GM23338 (cell line): ENCODE measurements around the gene CSTF2T. TPM values are rescaled to one million over a fixed set of nuclear protein-coding genes. Genes with fewer than 3 reads are reported as not detected.

Experiments
- ATAC-seq: fragments of 200-7000 bp; cut with Tn5 transposase; 3 replicates; pipeline ENCODE4 v1.9.1; 2020
- DNase-seq: peaks from one replicate; pipeline ENCODE4 v3.0.0-alpha.2; 2015; ENCODE audit warnings: low spot score
- H2AFZ ChIP-seq: fragments of 200-600 bp; sonication (generic); 2 replicates; pipeline ENCODE4 v1.8.0; 2016; ENCODE audit warnings: antibody characterized with exemption, mild to moderate bottlenecking, moderate library complexity
- H3F3A ChIP-seq: fragments of 200-600 bp; sonication (generic); replicated peaks from 2 replicates; pipeline ENCODE4 v1.8.0; 2017; ENCODE audit warnings: antibody characterized with exemption, mixed run types, low read depth
- H3K27ac ChIP-seq: fragments of 200-600 bp; sonication (generic); 2 replicates; pipeline ENCODE4 v1.6.1; 2016; ENCODE audit warnings: low read depth
- H3K27me3 ChIP-seq: fragments of 200-600 bp; sonication (generic); 2 replicates; pipeline ENCODE4 v1.8.0; 2016; ENCODE audit warnings: mild to moderate bottlenecking, mixed run types, moderate library complexity; ENCODE audit not compliant: insufficient read depth
- H3K36me3 ChIP-seq: fragments of 200-600 bp; sonication (generic); 2 replicates; pipeline ENCODE4 v1.8.0; 2016; ENCODE audit warnings: mild to moderate bottlenecking; ENCODE audit not compliant: insufficient read depth
- H3K4me1 ChIP-seq: fragments of 200-600 bp; sonication (generic); 2 replicates; pipeline ENCODE4 v1.8.0; 2016; ENCODE audit warnings: mild to moderate bottlenecking, moderate library complexity; ENCODE audit not compliant: insufficient read depth
- H3K4me2 ChIP-seq: fragments of 200-600 bp; sonication (generic); 2 replicates; pipeline ENCODE4 v1.7.1; 2017; ENCODE audit warnings: mixed run types
- H3K4me3 ChIP-seq: fragments of 200-600 bp; sonication (generic); 2 replicates; pipeline ENCODE4 v1.6.1; 2016; ENCODE audit warnings: mixed run types
- H3K79me2 ChIP-seq: fragments of 200-600 bp; sonication (generic); replicated peaks from 2 replicates; pipeline ENCODE4 v1.8.0; 2017; ENCODE audit warnings: mild to moderate bottlenecking; ENCODE audit not compliant: insufficient read depth
- H3K9me2 ChIP-seq: fragments of 200-600 bp; sonication (generic); 2 replicates; pipeline ENCODE4 v1.8.0; 2017; ENCODE audit not compliant: insufficient read depth
- H4K20me1 ChIP-seq: fragments of 200-600 bp; sonication (generic); replicated peaks from 2 replicates; pipeline ENCODE4 v1.8.0; 2017; ENCODE audit warnings: mild to moderate bottlenecking; ENCODE audit not compliant: insufficient read depth
- H3K27ac Mint-ChIP-seq: 2 replicates; pipeline ENCODE4 v1.8.0; 2020; ENCODE audit warnings: inconsistent platforms, mild to moderate bottlenecking, moderate library complexity, mixed read lengths
- H3K27me3 Mint-ChIP-seq: 3 replicates; pipeline ENCODE4 v1.8.0; 2022; ENCODE audit warnings: low read depth, mild to moderate bottlenecking, moderate library complexity, mixed read lengths, inconsistent platforms; ENCODE audit not compliant: insufficient read depth, poor library complexity
- H3K36me3 Mint-ChIP-seq: 3 replicates; pipeline ENCODE4 v1.8.0; 2021; ENCODE audit warnings: low read depth, mild to moderate bottlenecking, inconsistent platforms, moderate library complexity, mixed read lengths
- H3K4me1 Mint-ChIP-seq: 3 replicates; pipeline ENCODE4 v1.8.0; 2020; ENCODE audit warnings: mild to moderate bottlenecking, inconsistent platforms, mixed read lengths
- H3K4me3 Mint-ChIP-seq: 3 replicates; pipeline ENCODE4 v1.8.0; 2021; ENCODE audit warnings: moderate library complexity, mild to moderate bottlenecking, inconsistent platforms, mixed read lengths
- H3K9me3 Mint-ChIP-seq: 3 replicates; pipeline ENCODE4 v1.8.0; 2020; ENCODE audit warnings: moderate library complexity, mild to moderate bottlenecking, inconsistent platforms, mixed read lengths
- JUNB ChIP-seq: IDR thresholded peaks from one replicate; pipeline ENCODE4 v1.6.1; 2016; ENCODE audit warnings: antibody characterized with exemption; ENCODE audit not compliant: unreplicated experiment
- NANOG ChIP-seq: IDR thresholded peaks from 2 replicates; pipeline ENCODE4 v1.6.1; 2016; ENCODE audit warnings: antibody characterized with exemption, borderline replicate concordance
- POLR2AphosphoS5 ChIP-seq: IDR thresholded peaks from 2 replicates; pipeline ENCODE4 v1.6.1; 2016; ENCODE audit warnings: antibody characterized with exemption, low read depth
- STAT1 ChIP-seq: IDR thresholded peaks from one replicate; pipeline ENCODE4 v1.6.1; 2016; ENCODE audit warnings: antibody characterized with exemption; ENCODE audit not compliant: unreplicated experiment
- polyA plus RNA-seq: library from polyadenylated mRNA; unstranded; fragments of >200 nt; fragmentation: Nextera tagmentation; extraction: Ambion mirVana; gene quantifications from 2 replicates; pipeline ENCODE4 v1.2.1, GENCODE V29; 2016
- total RNA-seq: library from RNA; depleted of rRNA; stranded (reverse); fragments of >200 nt; shearing (Covaris generic); gene quantifications from 2 replicates; pipeline ENCODE4 v1.2.3, GENCODE V29; 2014
- TF ChIP-seq, protein P1 (sequence below): IDR thresholded peaks from one replicate; pipeline ENCODE4 v1.6.1; 2018; ENCODE audit warnings: antibody characterized with exemption; ENCODE audit not compliant: unreplicated experiment
- TF ChIP-seq, protein P2 (sequence below): fragments of 250-450 bp; sonication (Bioruptor Pico); IDR thresholded peaks from 2 replicates; pipeline ENCODE4 v1.5.0; 2020; ENCODE audit warnings: mild to moderate bottlenecking, moderate library complexity

Gene CSTF2T
- total and polyA plus RNA-seq, 2 experiments from 2014 or later, result 9.8 to 31.9 TPM

DNA sequence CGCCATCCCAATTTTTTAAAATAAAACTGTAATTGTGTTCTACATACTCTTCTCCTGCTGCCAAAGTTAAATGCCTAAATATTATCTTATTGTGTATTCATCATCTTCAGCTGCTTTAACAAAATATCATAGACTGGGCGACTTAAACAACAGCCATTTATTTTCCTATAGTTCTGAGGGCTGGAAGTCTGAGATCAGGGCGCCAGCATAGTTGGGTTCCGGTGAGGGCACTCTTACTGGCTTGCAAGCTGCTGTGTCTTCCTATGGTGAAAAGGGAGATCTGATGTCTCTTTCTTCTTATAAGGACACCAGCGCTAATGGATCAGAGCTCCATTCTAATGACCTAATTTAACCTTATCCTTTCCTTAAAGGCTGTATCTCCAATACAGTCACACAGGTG, 30.4 kb downstream of the CSTF2T start (continued):
- TF ChIP-seq, protein P1, sequence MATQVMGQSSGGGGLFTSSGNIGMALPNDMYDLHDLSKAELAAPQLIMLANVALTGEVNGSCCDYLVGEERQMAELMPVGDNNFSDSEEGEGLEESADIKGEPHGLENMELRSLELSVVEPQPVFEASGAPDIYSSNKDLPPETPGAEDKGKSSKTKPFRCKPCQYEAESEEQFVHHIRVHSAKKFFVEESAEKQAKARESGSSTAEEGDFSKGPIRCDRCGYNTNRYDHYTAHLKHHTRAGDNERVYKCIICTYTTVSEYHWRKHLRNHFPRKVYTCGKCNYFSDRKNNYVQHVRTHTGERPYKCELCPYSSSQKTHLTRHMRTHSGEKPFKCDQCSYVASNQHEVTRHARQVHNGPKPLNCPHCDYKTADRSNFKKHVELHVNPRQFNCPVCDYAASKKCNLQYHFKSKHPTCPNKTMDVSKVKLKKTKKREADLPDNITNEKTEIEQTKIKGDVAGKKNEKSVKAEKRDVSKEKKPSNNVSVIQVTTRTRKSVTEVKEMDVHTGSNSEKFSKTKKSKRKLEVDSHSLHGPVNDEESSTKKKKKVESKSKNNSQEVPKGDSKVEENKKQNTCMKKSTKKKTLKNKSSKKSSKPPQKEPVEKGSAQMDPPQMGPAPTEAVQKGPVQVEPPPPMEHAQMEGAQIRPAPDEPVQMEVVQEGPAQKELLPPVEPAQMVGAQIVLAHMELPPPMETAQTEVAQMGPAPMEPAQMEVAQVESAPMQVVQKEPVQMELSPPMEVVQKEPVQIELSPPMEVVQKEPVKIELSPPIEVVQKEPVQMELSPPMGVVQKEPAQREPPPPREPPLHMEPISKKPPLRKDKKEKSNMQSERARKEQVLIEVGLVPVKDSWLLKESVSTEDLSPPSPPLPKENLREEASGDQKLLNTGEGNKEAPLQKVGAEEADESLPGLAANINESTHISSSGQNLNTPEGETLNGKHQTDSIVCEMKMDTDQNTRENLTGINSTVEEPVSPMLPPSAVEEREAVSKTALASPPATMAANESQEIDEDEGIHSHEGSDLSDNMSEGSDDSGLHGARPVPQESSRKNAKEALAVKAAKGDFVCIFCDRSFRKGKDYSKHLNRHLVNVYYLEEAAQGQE, result no peak
- no peak for TF ChIP-seq JUNB
- TF ChIP-seq STAT1, result no peak
- TF ChIP-seq, protein P2, sequence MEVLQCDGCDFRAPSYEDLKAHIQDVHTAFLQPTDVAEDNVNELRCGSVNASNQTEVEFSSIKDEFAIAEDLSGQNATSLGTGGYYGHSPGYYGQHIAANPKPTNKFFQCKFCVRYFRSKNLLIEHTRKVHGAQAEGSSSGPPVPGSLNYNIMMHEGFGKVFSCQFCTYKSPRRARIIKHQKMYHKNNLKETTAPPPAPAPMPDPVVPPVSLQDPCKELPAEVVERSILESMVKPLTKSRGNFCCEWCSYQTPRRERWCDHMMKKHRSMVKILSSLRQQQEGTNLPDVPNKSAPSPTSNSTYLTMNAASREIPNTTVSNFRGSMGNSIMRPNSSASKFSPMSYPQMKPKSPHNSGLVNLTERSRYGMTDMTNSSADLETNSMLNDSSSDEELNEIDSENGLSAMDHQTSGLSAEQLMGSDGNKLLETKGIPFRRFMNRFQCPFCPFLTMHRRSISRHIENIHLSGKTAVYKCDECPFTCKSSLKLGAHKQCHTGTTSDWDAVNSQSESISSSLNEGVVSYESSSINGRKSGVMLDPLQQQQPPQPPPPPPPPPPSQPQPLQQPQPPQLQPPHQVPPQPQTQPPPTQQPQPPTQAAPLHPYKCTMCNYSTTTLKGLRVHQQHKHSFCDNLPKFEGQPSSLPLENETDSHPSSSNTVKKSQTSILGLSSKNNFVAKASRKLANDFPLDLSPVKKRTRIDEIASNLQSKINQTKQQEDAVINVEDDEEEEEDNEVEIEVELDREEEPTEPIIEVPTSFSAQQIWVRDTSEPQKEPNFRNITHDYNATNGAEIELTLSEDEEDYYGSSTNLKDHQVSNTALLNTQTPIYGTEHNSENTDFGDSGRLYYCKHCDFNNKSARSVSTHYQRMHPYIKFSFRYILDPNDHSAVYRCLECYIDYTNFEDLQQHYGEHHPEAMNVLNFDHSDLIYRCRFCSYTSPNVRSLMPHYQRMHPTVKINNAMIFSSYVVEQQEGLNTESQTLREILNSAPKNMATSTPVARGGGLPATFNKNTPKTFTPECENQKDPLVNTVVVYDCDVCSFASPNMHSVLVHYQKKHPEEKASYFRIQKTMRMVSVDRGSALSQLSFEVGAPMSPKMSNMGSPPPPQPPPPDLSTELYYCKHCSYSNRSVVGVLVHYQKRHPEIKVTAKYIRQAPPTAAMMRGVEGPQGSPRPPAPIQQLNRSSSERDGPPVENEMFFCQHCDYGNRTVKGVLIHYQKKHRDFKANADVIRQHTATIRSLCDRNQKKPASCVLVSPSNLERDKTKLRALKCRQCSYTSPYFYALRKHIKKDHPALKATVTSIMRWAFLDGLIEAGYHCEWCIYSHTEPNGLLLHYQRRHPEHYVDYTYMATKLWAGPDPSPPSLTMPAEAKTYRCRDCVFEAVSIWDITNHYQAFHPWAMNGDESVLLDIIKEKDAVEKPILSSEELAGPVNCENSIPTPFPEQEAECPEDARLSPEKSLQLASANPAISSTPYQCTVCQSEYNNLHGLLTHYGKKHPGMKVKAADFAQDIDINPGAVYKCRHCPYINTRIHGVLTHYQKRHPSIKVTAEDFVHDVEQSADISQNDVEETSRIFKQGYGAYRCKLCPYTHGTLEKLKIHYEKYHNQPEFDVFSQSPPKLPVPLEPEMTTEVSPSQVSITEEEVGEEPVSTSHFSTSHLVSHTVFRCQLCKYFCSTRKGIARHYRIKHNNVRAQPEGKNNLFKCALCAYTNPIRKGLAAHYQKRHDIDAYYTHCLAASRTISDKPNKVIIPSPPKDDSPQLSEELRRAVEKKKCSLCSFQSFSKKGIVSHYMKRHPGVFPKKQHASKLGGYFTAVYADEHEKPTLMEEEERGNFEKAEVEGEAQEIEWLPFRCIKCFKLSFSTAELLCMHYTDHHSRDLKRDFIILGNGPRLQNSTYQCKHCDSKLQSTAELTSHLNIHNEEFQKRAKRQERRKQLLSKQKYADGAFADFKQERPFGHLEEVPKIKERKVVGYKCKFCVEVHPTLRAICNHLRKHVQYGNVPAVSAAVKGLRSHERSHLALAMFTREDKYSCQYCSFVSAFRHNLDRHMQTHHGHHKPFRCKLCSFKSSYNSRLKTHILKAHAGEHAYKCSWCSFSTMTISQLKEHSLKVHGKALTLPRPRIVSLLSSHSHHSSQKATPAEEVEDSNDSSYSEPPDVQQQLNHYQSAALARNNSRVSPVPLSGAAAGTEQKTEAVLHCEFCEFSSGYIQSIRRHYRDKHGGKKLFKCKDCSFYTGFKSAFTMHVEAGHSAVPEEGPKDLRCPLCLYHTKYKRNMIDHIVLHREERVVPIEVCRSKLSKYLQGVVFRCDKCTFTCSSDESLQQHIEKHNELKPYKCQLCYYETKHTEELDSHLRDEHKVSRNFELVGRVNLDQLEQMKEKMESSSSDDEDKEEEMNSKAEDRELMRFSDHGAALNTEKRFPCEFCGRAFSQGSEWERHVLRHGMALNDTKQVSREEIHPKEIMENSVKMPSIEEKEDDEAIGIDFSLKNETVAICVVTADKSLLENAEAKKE (CRISPR knock-in tag), result no peak

DNA sequence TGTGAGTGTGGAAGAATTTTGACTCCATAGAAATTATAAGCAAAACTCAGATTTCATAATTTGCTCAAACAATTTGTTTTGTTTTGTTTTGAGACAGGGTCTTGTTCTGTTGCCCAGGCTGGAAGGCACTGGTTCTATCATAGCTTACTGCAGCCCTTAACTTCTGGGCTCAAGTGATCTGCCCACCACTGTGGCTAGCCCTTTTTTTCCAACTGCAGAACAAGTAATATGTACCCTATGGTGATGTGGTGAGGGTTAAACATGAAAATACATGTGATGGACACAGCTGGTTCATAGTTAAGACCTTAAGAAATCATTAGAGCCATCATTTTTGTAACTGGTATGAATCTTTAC, 31.1 kb downstream of the CSTF2T start:
- H3K27me3 Mint-ChIP-seq, result no peaks in the 10 kb centered on the region
- Histone ChIP-seq H3K4me2 (no peak overlapping the region), H3F3A (no peaks in the 10 kb centered on the region), H3K36me3 (0 out of 2 replicates have a peak, but pooled peaks cover 5% of the 10 kb centered on the region), H2AFZ (no peak overlapping the region), H3K4me1 (no peaks in the 10 kb centered on the region), H3K27me3 (no peaks in the 10 kb centered on the region), H3K4me3 (no peak overlapping the region), H4K20me1 (no peaks in the 10 kb centered on the region), H3K79me2 (no peaks in the 10 kb centered on the region), H3K27ac (no peak overlapping the region), H3K9me2 (no peaks in the 10 kb centered on the region)
- ATAC-seq (no peak), DNase-seq (no peak)
- H3K9me3 Mint-ChIP-seq, result peaks cover 15% of the 10 kb centered on the region
- H3K4me3 Mint-ChIP-seq, result no peak overlapping the region
- TF ChIP-seq POLR2AphosphoS5 (no peak), NANOG (no peak)
- H3K36me3 Mint-ChIP-seq, result peaks cover 14% of the 10 kb centered on the region; the same call in 1 of the 3 replicates
- H3K4me1 Mint-ChIP-seq, result peaks cover 4% of the 10 kb centered on the region; the same call in 2 of the 3 replicates
- H3K27ac Mint-ChIP-seq, result no peak overlapping the region
